Neural progenitor cell (in vitro differentiated cells): ENCODE results near the gene SAG. TPM values are rescaled to one million over a fixed set of nuclear protein-coding genes. Genes with fewer than 3 reads are reported as not detected.
A peak's percentile ranks its signal among the peaks of the same experiment; 100 is the strongest.

ENCODE experiments used
- DNase-seq: peaks from one replicate; pipeline ENCODE4 v3.0.0-alpha.2; 2016; ENCODE audit warnings: low spot score
- H2AFZ ChIP-seq: fragments of 200-600 bp; sonication (generic); replicated peaks from 2 replicates; pipeline ENCODE4 v1.6.1; 2016; ENCODE audit warnings: antibody characterized with exemption
- H3F3A ChIP-seq: fragments of 200-600 bp; sonication (generic); 2 replicates; pipeline ENCODE4 v1.6.1; 2016; ENCODE audit warnings: antibody characterized with exemption, low read depth
- H3K27ac ChIP-seq: fragments of 200-600 bp; sonication (generic); 2 replicates; pipeline ENCODE4 v1.5.1; 2016; ENCODE audit warnings: mild to moderate bottlenecking
- H3K27me3 ChIP-seq: fragments of 200-600 bp; sonication (generic); 2 replicates; pipeline ENCODE4 v1.6.1; 2016; ENCODE audit warnings: mild to moderate bottlenecking, moderate library complexity
- H3K36me3 ChIP-seq: fragments of 200-600 bp; sonication (generic); 2 replicates; pipeline ENCODE4 v1.5.1; 2016
- H3K4me1 ChIP-seq: fragments of 200-600 bp; sonication (generic); 2 replicates; pipeline ENCODE4 v1.6.1; 2016; ENCODE audit warnings: mixed run types
- H3K4me2 ChIP-seq: fragments of 200-600 bp; sonication (generic); 2 replicates; pipeline ENCODE4 v1.6.1; 2016
- H3K4me3 ChIP-seq: fragments of 200-600 bp; sonication (generic); 2 replicates; pipeline ENCODE4 v1.5.1; 2016
- H3K79me2 ChIP-seq: fragments of 200-600 bp; sonication (generic); 2 replicates; pipeline ENCODE4 v1.6.1; 2016; ENCODE audit warnings: low read depth
- H3K9ac ChIP-seq: fragments of 200-600 bp; sonication (generic); 2 replicates; pipeline ENCODE4 v1.6.1; 2016
- H3K9me3 ChIP-seq: fragments of 200-600 bp; sonication (generic); 2 replicates; pipeline ENCODE4 v1.5.1; 2016; ENCODE audit warnings: low read depth
- H4K20me1 ChIP-seq: fragments of 200-600 bp; sonication (generic); 2 replicates; pipeline ENCODE4 v1.6.1; 2016; ENCODE audit warnings: low read depth
- H3K27ac Mint-ChIP-seq: 3 replicates; pipeline ENCODE4 v1.8.0; 2021; ENCODE audit warnings: mixed read lengths
- H3K27me3 Mint-ChIP-seq: 2 replicates; pipeline ENCODE4 v1.8.0; 2022; ENCODE audit warnings: low read depth, mild to moderate bottlenecking, inconsistent platforms, moderate library complexity, mixed read lengths; ENCODE audit not compliant: insufficient read depth
- H3K36me3 Mint-ChIP-seq: 3 replicates; pipeline ENCODE4 v1.8.0; 2021; ENCODE audit warnings: mixed read lengths
- H3K4me1 Mint-ChIP-seq: 3 replicates; pipeline ENCODE4 v1.8.0; 2021; ENCODE audit warnings: mixed read lengths
- H3K4me3 Mint-ChIP-seq: 3 replicates; pipeline ENCODE4 v1.8.0; 2021; ENCODE audit warnings: mild to moderate bottlenecking, moderate library complexity, mixed read lengths
- H3K9me3 Mint-ChIP-seq: 3 replicates; pipeline ENCODE4 v1.8.0; 2020; ENCODE audit warnings: mixed read lengths
- CTCF ChIP-seq: fragments of 200-600 bp; sonication (generic); IDR thresholded peaks from 2 replicates; pipeline ENCODE4 v1.5.1; 2017; ENCODE audit warnings: antibody characterized with exemption, mild to moderate bottlenecking
- EZH2 ChIP-seq: fragments of 200-600 bp; sonication (generic); IDR thresholded peaks from 2 replicates; pipeline ENCODE4 v1.6.1; 2017; ENCODE audit warnings: antibody characterized with exemption, mild to moderate bottlenecking, moderate library complexity
- EZH2phosphoT487 ChIP-seq: fragments of 200-600 bp; sonication (generic); IDR thresholded peaks from 2 replicates; pipeline ENCODE4 v1.6.1; 2017; ENCODE audit warnings: antibody characterized with exemption
- total RNA-seq: library from RNA; depleted of rRNA; stranded (reverse); fragments of >200 nt; gene quantifications from 2 replicates; pipeline ENCODE4 v1.2.3, GENCODE V29; 2015; ENCODE audit warnings: low replicate concordance

Gene SAG
- total RNA-seq, 1 donor from 2014 or later: not detected

GRCh38 chr2:233349005-233349998, 41.7 kb downstream of the SAG start:
- Mint-ChIP-seq H3K9me3 (peaks cover 4% of the 10 kb centered on the region), H3K4me1 (peaks cover 40% of the 10 kb centered on the region), H3K27me3 (peaks cover 17% of the 10 kb centered on the region), H3K4me3 (no peak overlapping the region), H3K27ac (no peak overlapping the region), H3K36me3 (peaks cover 6% of the 10 kb centered on the region)
- H3K9ac ChIP-seq: no peak overlapping the region
- H4K20me1 ChIP-seq: no peaks in the 10 kb centered on the region
- no peak overlapping the region for H3K4me3 ChIP-seq
- no peaks in the 10 kb centered on the region for H3K36me3 ChIP-seq
- H3F3A ChIP-seq: peaks cover 5% of the 10 kb centered on the region
- H3K27ac ChIP-seq: no peak overlapping the region
- TF ChIP-seq EZH2: no peak
- TF ChIP-seq CTCF: no peak
- no peaks in the 10 kb centered on the region for H3K9me3 ChIP-seq
- H2AFZ ChIP-seq: no peak overlapping the region
- no peak overlapping the region for H3K4me2 ChIP-seq
- H3K27me3 ChIP-seq: peaks cover 50% of the 10 kb centered on the region
- DNase-seq: no peak
- no peaks in the 10 kb centered on the region for H3K4me1 ChIP-seq
- no peaks in the 10 kb centered on the region for H3K79me2 ChIP-seq

GRCh38 chr2:233350708-233351107, 43.1 kb downstream of the SAG start:
- no peaks in the 10 kb centered on the region for H3K4me1 ChIP-seq
- Mint-ChIP-seq H3K27ac (no peak overlapping the region), H3K4me3 (peak overlapping the region; percentile 6), H3K36me3 (peaks cover 6% of the 10 kb centered on the region), H3K9me3 (peaks cover 4% of the 10 kb centered on the region), H3K27me3 (peaks cover 15% of the 10 kb centered on the region), H3K4me1 (peaks cover 46% of the 10 kb centered on the region)
- peaks cover 60% of the 10 kb centered on the region for H3K27me3 ChIP-seq
- peaks cover 5% of the 10 kb centered on the region for H4K20me1 ChIP-seq
- no peak overlapping the region for H3K27ac ChIP-seq
- H3K4me3 ChIP-seq: no peak overlapping the region
- peaks cover 5% of the 10 kb centered on the region for H3K79me2 ChIP-seq
- no peak overlapping the region for H2AFZ ChIP-seq
- TF ChIP-seq EZH2phosphoT487 (no peak), CTCF (no peak), EZH2 (no peak)
- H3K36me3 ChIP-seq: no peaks in the 10 kb centered on the region
- H3F3A ChIP-seq: peaks cover 5% of the 10 kb centered on the region
- H3K9me3 ChIP-seq: no peaks in the 10 kb centered on the region
- DNase-seq: no peak
- no peak overlapping the region for H3K4me2 ChIP-seq
- no peak overlapping the region for H3K9ac ChIP-seq

GRCh38 chr2:233351423-233351822, 43.8 kb downstream of the SAG start:
- H3K9me3 Mint-ChIP-seq: peaks cover 4% of the 10 kb centered on the region
- H3K27me3 ChIP-seq: peaks cover 67% of the 10 kb centered on the region
- peaks cover 8% of the 10 kb centered on the region for H3K36me3 Mint-ChIP-seq
- H3K27ac ChIP-seq: no peak overlapping the region
- H3K4me3 ChIP-seq: no peak overlapping the region
- peaks cover 5% of the 10 kb centered on the region for H3F3A ChIP-seq
- no peaks in the 10 kb centered on the region for H3K9me3 ChIP-seq
- H3K4me3 Mint-ChIP-seq: no peak overlapping the region
- H3K4me1 Mint-ChIP-seq: peaks cover 53% of the 10 kb centered on the region
- H3K79me2 ChIP-seq: peaks cover 9% of the 10 kb centered on the region
- H4K20me1 ChIP-seq: peaks cover 12% of the 10 kb centered on the region
- no peak for DNase-seq
- TF ChIP-seq EZH2 (no peak), EZH2phosphoT487 (no peak), CTCF (no peak)
- peaks cover 15% of the 10 kb centered on the region for H3K27me3 Mint-ChIP-seq
- H3K27ac Mint-ChIP-seq: no peak overlapping the region
- H3K4me1 ChIP-seq: no peaks in the 10 kb centered on the region
- no peak overlapping the region for H2AFZ ChIP-seq
- H3K4me2 ChIP-seq: no peak overlapping the region
- no peak overlapping the region for H3K9ac ChIP-seq
- no peaks in the 10 kb centered on the region for H3K36me3 ChIP-seq
